ENCODE data around the gene SLC30A2. TPM values are rescaled to one million over a fixed set of nuclear protein-coding genes. Genes with fewer than 3 reads are reported as not detected.

Gene SLC30A2
- total RNA-seq, 4 donors from 2014 or later: not detected

- Histone ChIP-seq H3K36me3 (peaks cover 0 to 46% (median 3%) of the 10 kb centered on the region in 3 donors), H3K4me3 (no peak overlapping the region), H3K4me1 (peaks cover 6 to 15% (median 8%) of the 10 kb centered on the region in 3 donors), H3K27ac (no peak overlapping the region), H3K27me3 (no peaks in the 10 kb centered on the region), H3K9me3 (no peaks in the 10 kb centered on the region)
- DNase-seq: no peak
- intact Hi-C loops (cut with DNase I): loop anchor here (10.0 kb wide), 1 partner anchor 168 kb away; no protein-coding TSS in a partner anchor
- WGBS, 2 donors: 95% methylated on average over 8 to 9 of the region's 9 CpGs
- TF ChIP-seq, protein P1, sequence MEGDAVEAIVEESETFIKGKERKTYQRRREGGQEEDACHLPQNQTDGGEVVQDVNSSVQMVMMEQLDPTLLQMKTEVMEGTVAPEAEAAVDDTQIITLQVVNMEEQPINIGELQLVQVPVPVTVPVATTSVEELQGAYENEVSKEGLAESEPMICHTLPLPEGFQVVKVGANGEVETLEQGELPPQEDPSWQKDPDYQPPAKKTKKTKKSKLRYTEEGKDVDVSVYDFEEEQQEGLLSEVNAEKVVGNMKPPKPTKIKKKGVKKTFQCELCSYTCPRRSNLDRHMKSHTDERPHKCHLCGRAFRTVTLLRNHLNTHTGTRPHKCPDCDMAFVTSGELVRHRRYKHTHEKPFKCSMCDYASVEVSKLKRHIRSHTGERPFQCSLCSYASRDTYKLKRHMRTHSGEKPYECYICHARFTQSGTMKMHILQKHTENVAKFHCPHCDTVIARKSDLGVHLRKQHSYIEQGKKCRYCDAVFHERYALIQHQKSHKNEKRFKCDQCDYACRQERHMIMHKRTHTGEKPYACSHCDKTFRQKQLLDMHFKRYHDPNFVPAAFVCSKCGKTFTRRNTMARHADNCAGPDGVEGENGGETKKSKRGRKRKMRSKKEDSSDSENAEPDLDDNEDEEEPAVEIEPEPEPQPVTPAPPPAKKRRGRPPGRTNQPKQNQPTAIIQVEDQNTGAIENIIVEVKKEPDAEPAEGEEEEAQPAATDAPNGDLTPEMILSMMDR (IDR thresholded peaks at IDR 0.05): no peak
- TF ChIP-seq POLR2A (IDR thresholded peaks at IDR 0.05): no peak
Observed at GRCh38 chr1:25992689-25993171, 53.2 kb downstream of the SLC30A2 start.

GRCh38 chr1:25991937-25992688 is 53.8 kb downstream of the SLC30A2 start:
- Histone ChIP-seq H3K36me3 (peaks cover 0 to 52% (median 8%) of the 10 kb centered on the region in 3 donors), H3K9me3 (no peaks in the 10 kb centered on the region), H3K4me1 (peaks cover 5 to 11% (median 7%) of the 10 kb centered on the region in 3 donors), H3K27ac (no peak overlapping the region), H3K27me3 (no peaks in the 10 kb centered on the region), H3K4me3 (no peak overlapping the region)
- 81 to 84% methylated on average over 5 of the region's 5 CpGs for WGBS, 2 donors
- no peak for DNase-seq
- no peak for TF ChIP-seq POLR2A (IDR thresholded peaks at IDR 0.05)
- TF ChIP-seq, protein P1 (IDR thresholded peaks at IDR 0.05): no peak
- intact Hi-C loops (cut with DNase I): loop anchor here (10.0 kb wide), 1 partner anchor 167 kb away; no protein-coding TSS in a partner anchor

GRCh38 chr1:25990702-25991395 is 55.1 kb downstream of the SLC30A2 start:
- no peak for TF ChIP-seq POLR2A (IDR thresholded peaks at IDR 0.05)
- TF ChIP-seq, protein P1 (IDR thresholded peaks at IDR 0.05): no peak
- H3K9me3 ChIP-seq: no peaks in the 10 kb centered on the region
- no peaks in the 10 kb centered on the region for H3K27me3 ChIP-seq
- peak overlapping the region in 3 of 4 donors; percentile 1 to 41 (median 13) for H3K4me3 ChIP-seq
- no peak for DNase-seq
- H3K36me3 ChIP-seq: peaks cover 0 to 65% (median 8%) of the 10 kb centered on the region in 3 donors
- intact Hi-C loops (cut with DNase I): loop anchor here (10.0 kb wide), 1 partner anchor 166 kb away; no protein-coding TSS in a partner anchor
- no peaks in the 10 kb centered on the region for H3K4me1 ChIP-seq
- peak overlapping the region in 3 of 4 donors; percentile 4 to 23 (median 5) for H3K27ac ChIP-seq
- WGBS, 2 donors: 66 to 82% methylated on average over 13 to 15 of the region's 15 CpGs

GRCh38 chr1:25990251-25990650 is 55.7 kb downstream of the SLC30A2 start:
- Histone ChIP-seq H3K36me3 (peaks cover 0 to 71% (median 8%) of the 10 kb centered on the region in 3 donors), H3K27ac (peak overlapping the region in 3 of 4 donors; percentile 4 to 23 (median 5)), H3K27me3 (no peaks in the 10 kb centered on the region), H3K4me1 (no peaks in the 10 kb centered on the region), H3K9me3 (no peaks in the 10 kb centered on the region), H3K4me3 (peak overlapping the region in 3 of 4 donors; percentile 1 to 41 (median 13))
- 64 to 78% methylated on average over 6 of the region's 6 CpGs for whole genome bisulfite sequencing, 2 donors
- TF ChIP-seq, protein P1 (IDR thresholded peaks at IDR 0.05): no peak
- TF ChIP-seq POLR2A (IDR thresholded peaks at IDR 0.05): no peak
- DNase-seq: no peak
- intact Hi-C loops (cut with DNase I): loop anchor here (10.0 kb wide), 1 partner anchor 165 kb away; no protein-coding TSS in a partner anchor

Data from esophagus squamous epithelium (tissue), 5 donors.